Psoas muscle (tissue), 8 donors: ENCODE data around the gene ATRIP. TPM values are rescaled to one million over a fixed set of nuclear protein-coding genes. Genes with fewer than 3 reads are reported as not detected.
A peak's percentile ranks its signal among the peaks of the same experiment; 100 is the strongest.

Source experiments
- ATAC-seq, 4 donors: fragments of 200-7000 bp; cut with Tn5 transposase; one replicate each; pipeline ENCODE4 v1.9.1; 2020; ENCODE audit warnings: moderate library complexity in 3 of 4, mild to moderate bottlenecking in 2 of 4
- DNase-seq, 2 donors: peaks; one replicate each; pipeline ENCODE4 v3.0.0-alpha.2; 2020
- H3K27ac ChIP-seq: fragments of 200-600 bp; one replicate; pipeline ENCODE4 v1.8.0; 2022
- H3K27me3 ChIP-seq, 3 donors: fragments of 200-600 bp in 1 of 3; one replicate each; pipeline versions ENCODE4 v1.6.1 to v1.8.0; 2013 to 2022; ENCODE audit warnings: low read length in 2 of 3, mild to moderate bottlenecking in 2 of 3, moderate library complexity in 1 of 3; ENCODE audit not compliant: insufficient read depth in 3 of 3
- H3K36me3 ChIP-seq, 2 donors: fragments of 200-600 bp in 1 of 2; one replicate each; pipeline versions ENCODE4 v1.6.1 to v1.8.0; 2013 to 2022; ENCODE audit warnings: low read depth in 1 of 2, mild to moderate bottlenecking in 1 of 2, moderate library complexity in 1 of 2; ENCODE audit not compliant: insufficient read depth in 1 of 2
- H3K4me1 ChIP-seq: fragments of 200-600 bp; one replicate; pipeline ENCODE4 v1.8.0; 2022
- H3K4me3 ChIP-seq: fragments of 200-600 bp; one replicate; pipeline ENCODE4 v1.8.0; 2022; ENCODE audit warnings: mild to moderate bottlenecking
- H3K9me3 ChIP-seq: fragments of 200-600 bp; one replicate; pipeline ENCODE4 v1.8.0; 2022
- CTCF ChIP-seq: fragments of 200-600 bp; IDR thresholded peaks from one replicate; pipeline ENCODE4 v1.8.0; 2022; ENCODE audit warnings: antibody characterized with exemption
- WGBS, 3 donors: extraction: QIAGEN DNeasy Blood & Tissue Kit; methylation state at CpG; one replicate each; pipeline versions ENCODE4 v1.1.6 to v1.1.7; 2013; 5-methylcytosine and 5-hydroxymethylcytosine counted together
- intact Hi-C, 2 donors: fragments of 100-400 bp; cut with DNase I; formaldehyde crosslinking; loops; one replicate each; pipeline versions ENCODE4 v1.11.0 to v1.14.2; 2022
- polyA plus RNA-seq, 3 donors: library from polyadenylated mRNA; stranded (reverse); fragments of 200-250 nt; gene quantifications; one replicate each; pipeline ENCODE4 v1.2.3, GENCODE V29; 2013
- total RNA-seq, 4 donors: library from RNA; stranded (reverse); fragmentation: NEBNext Ultra II Directional in 2 of 4; extraction: Animal tissue kit (Norgen Biotek cat#: 25700) in 2 of 4; gene quantifications; one replicate each; pipeline versions ENCODE4 v1.2.1 to v1.2.4, GENCODE V29; 2021 to 2023
- donor health status: healthy with polysubstance abuse.
- donor health status: DM: no; HTN: no; CAD: no; lungs with moderate emphysema.
- donor health status: Bipolar disorder and iron deficiency.
- donor health status: healthy.
- donor health status: DM: yes; HTN: yes; CAD: no.
- donor health status: DM: no; HTN: no; CAD: no.
- donor health status: DM: no; HTN: no; CAD: no.
- donor health status: DM: yes; HTN: yes; CAD: no.

ATRIP gene
- total and polyA plus RNA-seq, 7 donors, result 3.7 to 5.6 (median 4.5) TPM

GRCh38 chr3:48486952-48487351 lies 40.4 kb downstream of the ATRIP start:
- Histone ChIP-seq H3K4me3 (no peak overlapping the region), H3K9me3 (no peaks in the 10 kb centered on the region), H3K4me1 (no peaks in the 10 kb centered on the region), H3K27me3 (no peaks in the 10 kb centered on the region), H3K36me3 (no peaks in the 10 kb centered on the region), H3K27ac (no peak overlapping the region)
- intact Hi-C loops, result no loop called here
- 89 to 99% (median 91%) methylated on average over 5 of the region's 5 CpGs for WGBS, 3 donors
- DNase-seq (peak in 1 of 2 donors; percentile 9), ATAC-seq (no peak)
- TF ChIP-seq CTCF, result no peak

GRCh38 chr3:48492461-48493202 lies 46.1 kb downstream of the ATRIP start:
- Histone ChIP-seq H3K4me1 (no peaks in the 10 kb centered on the region), H3K27me3 (no peaks in the 10 kb centered on the region), H3K36me3 (peaks cover 0 to 23% of the 10 kb centered on the region in 2 donors), H3K9me3 (no peaks in the 10 kb centered on the region), H3K4me3 (no peak overlapping the region), H3K27ac (no peak overlapping the region)
- intact Hi-C loops, result no loop called here
- TF ChIP-seq CTCF, result no peak
- no peak for DNase-seq
- no peak for ATAC-seq
- 64 to 73% (median 67%) methylated on average over 7 of the region's 7 CpGs for WGBS, 3 donors

GRCh38 chr3:48493203-48493501 lies 46.6 kb downstream of the ATRIP start:
- no peaks in the 10 kb centered on the region for H3K27me3 ChIP-seq
- intact Hi-C loops, result no loop called here
- WGBS, 3 donors, result 48 to 75% (median 70%) methylated on average over 3 of the region's 3 CpGs
- no peak for TF ChIP-seq CTCF
- H3K4me1 ChIP-seq, result no peaks in the 10 kb centered on the region
- H3K9me3 ChIP-seq, result no peaks in the 10 kb centered on the region
- H3K4me3 ChIP-seq, result no peak overlapping the region
- peaks cover 0 to 28% of the 10 kb centered on the region in 2 donors for H3K36me3 ChIP-seq
- H3K27ac ChIP-seq, result no peak overlapping the region
- ATAC-seq, result no peak
- no peak for DNase-seq

GRCh38 chr3:48500656-48501055 lies 54.1 kb downstream of the ATRIP start:
- Histone ChIP-seq H3K27ac (no peak overlapping the region), H3K36me3 (peaks cover 0 to 23% of the 10 kb centered on the region in 2 donors), H3K27me3 (no peaks in the 10 kb centered on the region), H3K4me1 (peaks cover 6% of the 10 kb centered on the region), H3K4me3 (no peak overlapping the region), H3K9me3 (no peaks in the 10 kb centered on the region)
- no peak for ATAC-seq
- no peak for DNase-seq
- intact Hi-C loops, result no loop called here
- TF ChIP-seq CTCF, result no peak
- WGBS, 3 donors, result 92 to 100% (median 94%) methylated on average over 5 of the region's 5 CpGs

GRCh38 chr3:48501196-48501595 lies 54.7 kb downstream of the ATRIP start:
- intact Hi-C loops, result no loop called here
- Histone ChIP-seq H3K36me3 (peaks cover 0 to 18% of the 10 kb centered on the region in 2 donors), H3K9me3 (no peaks in the 10 kb centered on the region), H3K4me3 (no peak overlapping the region), H3K4me1 (peaks cover 6% of the 10 kb centered on the region), H3K27me3 (no peaks in the 10 kb centered on the region), H3K27ac (no peak overlapping the region)
- no peak for TF ChIP-seq CTCF
- ATAC-seq (no peak), DNase-seq (no peak)
- 89 to 90% (median 89%) methylated on average over 6 to 7 of the region's 7 CpGs for WGBS, 3 donors
